Nephron progenitor cell (in vitro differentiated cells): ENCODE measurements around the gene RPRD1B.

Experiments used
- DNase-seq: peaks from one replicate; pipeline ENCODE4 v3.0.0; 2021
- H3K27ac Mint-ChIP-seq: 2 replicates; pipeline ENCODE4 v1.8.0; 2021; ENCODE audit warnings: mild to moderate bottlenecking, moderate library complexity, mixed read lengths
- H3K27me3 Mint-ChIP-seq: 2 replicates; pipeline ENCODE4 v1.8.0; 2021; ENCODE audit warnings: mild to moderate bottlenecking, low read depth, mixed read lengths; ENCODE audit not compliant: poor library complexity
- H3K36me3 Mint-ChIP-seq: 2 replicates; pipeline ENCODE4 v1.8.0; 2021; ENCODE audit warnings: low read depth, mixed read lengths
- H3K4me1 Mint-ChIP-seq: 2 replicates; pipeline ENCODE4 v1.8.0; 2021; ENCODE audit warnings: mixed read lengths
- H3K4me3 Mint-ChIP-seq: 2 replicates; pipeline ENCODE4 v1.8.0; 2021; ENCODE audit warnings: mild to moderate bottlenecking, moderate library complexity, mixed read lengths
- H3K9me3 Mint-ChIP-seq: 2 replicates; pipeline ENCODE4 v1.8.0; 2021; ENCODE audit warnings: mild to moderate bottlenecking, moderate library complexity, mixed read lengths
- CTCF ChIP-seq: fragments of 200-600 bp; sonication (generic); IDR thresholded peaks from 2 replicates; pipeline ENCODE4 v1.5.0; 2021; ENCODE audit warnings: antibody characterized with exemption

The RPRD1B gene

GRCh38 chr20:38013887-38014286, 19.7 kb upstream of the RPRD1B start:
- Mint-ChIP-seq H3K27ac (no peak overlapping the region), H3K4me3 (no peak overlapping the region), H3K4me1 (no peaks in the 10 kb centered on the region), H3K9me3 (peaks cover 24% of the 10 kb centered on the region), H3K36me3 (peaks cover 88% of the 10 kb centered on the region), H3K27me3 (peaks cover 2% of the 10 kb centered on the region)
- TF ChIP-seq CTCF = no peak
- DNase-seq = no peak

DNA sequence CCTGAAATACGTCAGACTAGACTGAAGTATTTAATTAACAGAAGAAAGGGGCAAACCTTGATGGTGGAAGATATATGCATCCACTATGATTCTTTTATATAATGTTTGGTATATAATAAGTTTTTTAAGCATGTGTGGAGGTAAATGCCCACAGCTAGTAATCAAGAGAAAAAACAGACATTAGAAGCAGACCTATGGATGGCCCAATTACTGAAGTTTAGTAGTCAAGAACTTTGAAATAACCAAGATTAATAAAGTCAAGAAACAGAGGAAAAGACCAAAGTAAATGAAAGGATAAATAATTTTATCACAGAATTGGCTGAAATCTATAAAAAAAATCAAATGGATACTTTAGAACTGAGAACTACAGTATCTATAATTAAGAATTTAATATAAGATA, 15.6 kb upstream of the RPRD1B start:
- Mint-ChIP-seq H3K36me3 (peaks cover 86% of the 10 kb centered on the region), H3K27ac (no peak overlapping the region)

GRCh38 chr20:38018385-38018784, 15.2 kb upstream of the RPRD1B start:
- H3K27me3 Mint-ChIP-seq = peaks cover 2% of the 10 kb centered on the region
- no peak for TF ChIP-seq CTCF
- H3K4me1 Mint-ChIP-seq = peaks cover 4% of the 10 kb centered on the region
- DNase-seq = no peak
- peaks cover 40% of the 10 kb centered on the region for H3K9me3 Mint-ChIP-seq
- H3K4me3 Mint-ChIP-seq = no peak overlapping the region
- H3K36me3 Mint-ChIP-seq = peaks cover 82% of the 10 kb centered on the region
- no peak overlapping the region for H3K27ac Mint-ChIP-seq

More for the DNA sequence above, 15.6 kb upstream of the RPRD1B start:
- TF ChIP-seq CTCF = no peak
- Mint-ChIP-seq H3K4me1 (peaks cover under 1% of the 10 kb centered on the region), H3K9me3 (peaks cover 40% of the 10 kb centered on the region), H3K27me3 (peaks cover 2% of the 10 kb centered on the region), H3K4me3 (no peak overlapping the region)
- DNase-seq = no peak

DNA sequence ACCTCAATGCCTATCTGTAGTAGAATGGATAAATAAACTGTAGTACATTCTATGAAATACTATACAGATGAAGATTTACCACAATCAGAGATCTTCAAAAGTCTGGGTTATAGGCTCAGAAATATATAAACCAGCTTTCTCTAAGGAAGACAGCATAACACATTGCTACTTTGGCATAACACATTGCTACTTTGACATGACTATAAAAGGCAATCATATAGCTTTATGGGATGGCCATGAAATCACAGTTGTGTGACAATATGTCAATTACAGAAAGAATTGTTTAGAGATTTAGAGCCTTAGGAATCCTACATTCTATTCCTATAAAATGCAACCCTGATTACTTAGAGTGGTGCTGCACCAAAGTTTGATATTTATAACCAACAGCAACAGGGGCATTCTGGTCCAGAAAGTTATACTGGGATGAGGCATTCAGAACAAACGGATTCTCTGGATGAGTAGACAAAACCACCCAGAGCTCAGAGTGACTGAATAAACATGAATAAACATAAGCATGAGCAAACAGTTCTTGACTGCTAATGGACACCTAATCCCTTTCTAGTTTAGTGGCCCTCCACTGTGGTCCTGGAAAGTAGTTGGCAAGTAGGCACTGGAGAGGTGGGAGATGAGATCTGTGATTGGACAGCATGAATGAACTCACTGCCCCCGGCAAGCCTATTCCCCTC, 12.3 kb upstream of the RPRD1B start:
- Mint-ChIP-seq H3K9me3 (peaks cover 40% of the 10 kb centered on the region), H3K27ac (no peak overlapping the region), H3K4me3 (no peak overlapping the region), H3K27me3 (peaks cover 3% of the 10 kb centered on the region), H3K36me3 (peaks cover 71% of the 10 kb centered on the region), H3K4me1 (peaks cover 22% of the 10 kb centered on the region)
- no peak for DNase-seq
- TF ChIP-seq CTCF = no peak

- no peak for TF ChIP-seq CTCF
- H3K36me3 Mint-ChIP-seq = peaks cover 66% of the 10 kb centered on the region
- peak overlapping the region; percentile 79 for H3K27ac Mint-ChIP-seq
- peaks cover 5% of the 10 kb centered on the region for H3K27me3 Mint-ChIP-seq
- H3K4me3 Mint-ChIP-seq = peak overlapping the region; percentile 37
- peaks cover 22% of the 10 kb centered on the region for H3K4me1 Mint-ChIP-seq
- peaks cover 27% of the 10 kb centered on the region for H3K9me3 Mint-ChIP-seq
- no peak for DNase-seq
Observed at GRCh38 chr20:38023181-38024001, 10.2 kb upstream of the RPRD1B start.
